ENCODE measurements around the gene BCAS3.
"Not testable (repeated sequence)": the region's sequence is repeated elsewhere in the genome, so short reads cannot be mapped to it uniquely, and the experiment has no call there.

Gene BCAS3

GRCh38 chr17:60971515-60972369, 294.1 kb downstream of the BCAS3 start:
- in situ Hi-C loops (cut with MboI; ENCODE audit: low sequenced_read_pairs): loop anchor here (25.0 kb wide), 1 partner anchor 591 kb away; no protein-coding TSS in a partner anchor

- in situ Hi-C loops (cut with MboI; ENCODE audit: low sequenced_read_pairs): not testable (repeated sequence)
Observed at GRCh38 chr17:60976861-60977260, 299.2 kb downstream of the BCAS3 start.

- in situ Hi-C loops (cut with MboI; ENCODE audit: low sequenced_read_pairs): no loop called here
Observed at GRCh38 chr17:60989379-60989778, 311.7 kb downstream of the BCAS3 start.

- in situ Hi-C loops (cut with MboI; ENCODE audit: low sequenced_read_pairs): no loop called here
Observed at GRCh38 chr17:60989846-60990245, 312.2 kb downstream of the BCAS3 start.

- in situ Hi-C loops (cut with MboI; ENCODE audit: low sequenced_read_pairs): no loop called here
Observed at GRCh38 chr17:60993497-60993896, 315.8 kb downstream of the BCAS3 start.

- in situ Hi-C loops (cut with MboI; ENCODE audit: low sequenced_read_pairs): no loop called here
Observed at GRCh38 chr17:60995680-60996079, 318.0 kb downstream of the BCAS3 start.

- in situ Hi-C loops (cut with MboI; ENCODE audit: low sequenced_read_pairs): loop anchor here (25.0 kb wide), 1 partner anchor 386 kb away; the partner anchor contains the start of gene TBX2
Observed at GRCh38 chr17:61000911-61001310, 323.3 kb downstream of the BCAS3 start.

- in situ Hi-C loops (cut with MboI; ENCODE audit: low sequenced_read_pairs): loop anchor here (25.0 kb wide), 1 partner anchor 385 kb away; the partner anchor contains the start of gene TBX2
Observed at GRCh38 chr17:61002316-61002736, 324.7 kb downstream of the BCAS3 start.

- in situ Hi-C loops (cut with MboI; ENCODE audit: low sequenced_read_pairs): loop anchor here (25.0 kb wide), 1 partner anchor 382 kb away; the partner anchor contains the start of gene TBX2
Observed at GRCh38 chr17:61005358-61005757, 327.7 kb downstream of the BCAS3 start.

GRCh38 chr17:61005958-61006357, 328.3 kb downstream of the BCAS3 start:
- in situ Hi-C loops (cut with MboI; ENCODE audit: low sequenced_read_pairs): loop anchor here (25.0 kb wide), 1 partner anchor 381 kb away; the partner anchor contains the start of gene TBX2

- in situ Hi-C loops (cut with MboI; ENCODE audit: low sequenced_read_pairs): loop anchor here (25.0 kb wide), 1 partner anchor 379 kb away; the partner anchor contains the start of gene TBX2
Observed at GRCh38 chr17:61007980-61008379, 330.3 kb downstream of the BCAS3 start.

- in situ Hi-C loops (cut with MboI; ENCODE audit: low sequenced_read_pairs): loop anchor here (25.0 kb wide), 1 partner anchor 378 kb away; the partner anchor contains the start of gene TBX2
Observed at GRCh38 chr17:61009663-61010062, 332.0 kb downstream of the BCAS3 start.

- in situ Hi-C loops (cut with MboI; ENCODE audit: low sequenced_read_pairs): loop anchor here (25.0 kb wide), 1 partner anchor 377 kb away; the partner anchor contains the start of gene TBX2
Observed at GRCh38 chr17:61010661-61011170, 333.1 kb downstream of the BCAS3 start.

- in situ Hi-C loops (cut with MboI; ENCODE audit: low sequenced_read_pairs): loop anchor here (25.0 kb wide), 1 partner anchor 376 kb away; the partner anchor contains the start of gene TBX2
Observed at GRCh38 chr17:61011251-61011650, 333.6 kb downstream of the BCAS3 start.

- in situ Hi-C loops (cut with MboI; ENCODE audit: low sequenced_read_pairs): loop anchor here (25.0 kb wide), 1 partner anchor 371 kb away; the partner anchor contains the start of gene TBX2
Observed at GRCh38 chr17:61015966-61016365, 338.3 kb downstream of the BCAS3 start.

- in situ Hi-C loops (cut with MboI; ENCODE audit: low sequenced_read_pairs): loop anchor here (25.0 kb wide), 1 partner anchor 370 kb away; the partner anchor contains the start of gene TBX2
Observed at GRCh38 chr17:61017317-61018006, 339.8 kb downstream of the BCAS3 start.

GRCh38 chr17:61018938-61019337, 341.3 kb downstream of the BCAS3 start:
- in situ Hi-C loops (cut with MboI; ENCODE audit: low sequenced_read_pairs): loop anchor here (25.0 kb wide), 1 partner anchor 368 kb away; the partner anchor contains the start of gene TBX2

GRCh38 chr17:61023996-61024395, 346.3 kb downstream of the BCAS3 start:
- in situ Hi-C loops (cut with MboI; ENCODE audit: low sequenced_read_pairs): loop anchor here (25.0 kb wide), 1 partner anchor 363 kb away; the partner anchor contains the start of gene TBX2

GRCh38 chr17:61026818-61027217, 349.2 kb downstream of the BCAS3 start:
- in situ Hi-C loops (cut with MboI; ENCODE audit: low sequenced_read_pairs): no loop called here

- in situ Hi-C loops (cut with MboI; ENCODE audit: low sequenced_read_pairs): no loop called here
Observed at GRCh38 chr17:61029181-61029580, 351.5 kb downstream of the BCAS3 start.

- in situ Hi-C loops (cut with MboI; ENCODE audit: low sequenced_read_pairs): no loop called here
Observed at GRCh38 chr17:61040666-61041065, 363.0 kb downstream of the BCAS3 start.

Data from HL-60/S4 treated with phorbol 12-myristate 13-acetate at 8.2 ng/mL for 4 days and 3 days (cell line).